K562 (cell line): Measurements from ENCODE around the gene CLIC5. TPM values are rescaled to one million over a fixed set of nuclear protein-coding genes. Genes with fewer than 3 reads are reported as not detected.
A peak's percentile ranks its signal among the peaks of the same experiment; 100 is the strongest.

Experiments
- ATAC-seq: fragments of 200-7000 bp; cut with Tn5 transposase; 3 replicates; pipeline ENCODE4 v1.9.1; 2020; ENCODE audit warnings: moderate library complexity
- BruUV-seq: library from RNA; stranded (reverse); fragments of 400-500 nt; replicated peaks from 2 replicates; lab custom pipeline; 2021; lab: Mats Ljungman, UMichigan
- CTCF ChIA-PET: fragments of 300-600 bp; formaldehyde crosslinking; extraction: SDS; loops from one replicate; lab custom pipeline; 2021; ENCODE audit warnings: low intra/inter-chr PET ratio; lab: Yijun Ruan, JAX
- POLR2A ChIA-PET: fragments of 300-600, 350-650 bp; sonication (Branson Sonifier 250); formaldehyde crosslinking; extraction: SDS; loops from one replicate; lab custom pipeline; 2021; ENCODE audit warnings: antibody characterized with exemption, inconsistent platforms; lab: Yijun Ruan, JAX
- DNase-seq, 4 experiments: peaks; one replicate each; pipeline versions ENCODE4 v3.0.0 to v3.0.0-alpha.2; 2011 to 2018; ENCODE audit warnings: low spot score in 3 of 4, mixed read lengths in 3 of 4; ENCODE audit errors: extremely low read depth in 1 of 4
- FAIRE-seq: peaks from 2 replicates; lab custom pipeline; 2011; peaks lifted over from hg19 to GRCh38; lab: Jason Lieb, UNC
- H2AFZ ChIP-seq: 2 replicates; pipeline ENCODE4 v1.6.0; 2011; ENCODE audit warnings: low read depth, low read length, control low read depth, inconsistent platforms
- H3K27ac ChIP-seq: fragments of 200-600 bp; 3 replicates; pipeline ENCODE4 v1.8.0; 2011; ENCODE audit warnings: low read depth, mild to moderate bottlenecking, control low read depth, inconsistent platforms, low read length, moderate library complexity, mixed read lengths; ENCODE audit errors: extremely low read depth
- H3K27me3 ChIP-seq, 2 experiments: fragments of 300-600 bp in 1 of 2; 2 replicates in 1 of 2; 3 replicates in 1 of 2; pipeline versions ENCODE4 v1.6.0 to v1.8.0; 2011; ENCODE audit warnings: inconsistent platforms in 2 of 2, low read length in 2 of 2, mild to moderate bottlenecking in 1 of 2, mixed read lengths in 1 of 2, moderate library complexity in 1 of 2; ENCODE audit not compliant: control insufficient read depth in 2 of 2, insufficient read depth in 2 of 2
- H3K36me3 ChIP-seq: fragments of 300-600 bp; 3 replicates; pipeline ENCODE4 v1.8.0; 2011; ENCODE audit warnings: mild to moderate bottlenecking, low read length, inconsistent platforms; ENCODE audit not compliant: control insufficient read depth, insufficient read depth
- H3K4me1 ChIP-seq, 2 experiments: fragments of 200-600 bp in 1 of 2; replicated peaks in 1 of 2; 2 replicates in 1 of 2; 3 replicates in 1 of 2; pipeline versions ENCODE4 v1.5.1 to v1.8.0; 2011; ENCODE audit warnings: inconsistent platforms in 2 of 2, low read length in 2 of 2, mild to moderate bottlenecking in 1 of 2, mixed read lengths in 1 of 2, moderate library complexity in 1 of 2; ENCODE audit not compliant: control insufficient read depth in 2 of 2, insufficient read depth in 2 of 2
- H3K4me2 ChIP-seq: 2 replicates; pipeline ENCODE4 v1.6.1; 2011; ENCODE audit warnings: low read length, control low read depth, inconsistent platforms, mixed read lengths; ENCODE audit not compliant: insufficient read depth
- H3K4me3 ChIP-seq: fragments of 200-600 bp; sonication (generic), shearing (Covaris generic); 2 replicates; pipeline ENCODE4 v1.5.1; 2016; ENCODE audit warnings: control low read depth, inconsistent platforms
- H3K79me2 ChIP-seq: fragments of 200-600 bp; 3 replicates; pipeline ENCODE4 v1.8.0; 2011; ENCODE audit warnings: low read length, inconsistent platforms; ENCODE audit not compliant: control insufficient read depth, insufficient read depth
- H3K9ac ChIP-seq, 2 experiments: 2 replicates each; pipeline versions ENCODE4 v1.6.0 to v1.6.1; 2011; ENCODE audit warnings: low read depth in 2 of 2, low read length in 2 of 2, control low read depth in 1 of 2, inconsistent platforms in 1 of 2, mild to moderate bottlenecking in 1 of 2, mixed read lengths in 1 of 2; ENCODE audit not compliant: insufficient read depth in 1 of 2
- H3K9me1 ChIP-seq: one replicate; pipeline ENCODE4 v1.6.0; 2011; ENCODE audit warnings: inconsistent platforms, mild to moderate bottlenecking, low read length, moderate library complexity; ENCODE audit not compliant: control insufficient read depth, insufficient read depth
- H3K9me3 ChIP-seq: replicated peaks from 2 replicates; pipeline ENCODE4 v1.5.1; 2011; ENCODE audit warnings: low read depth, low read length, inconsistent platforms; ENCODE audit not compliant: control insufficient read depth, insufficient read depth
- H4K20me1 ChIP-seq: replicated peaks from 2 replicates; pipeline ENCODE4 v1.6.1; 2011; ENCODE audit warnings: low read length, inconsistent platforms, mixed read lengths; ENCODE audit not compliant: control insufficient read depth, insufficient read depth
- FOXJ3 ChIP-seq: sonication (generic); formaldehyde crosslinking; IDR thresholded peaks from 2 replicates; pipeline ENCODE4 v1.4.0; 2020; ENCODE audit warnings: mild to moderate bottlenecking, missing genetic modification reagents
- NR3C1 ChIP-seq: sonication (generic); formaldehyde crosslinking; IDR thresholded peaks from 2 replicates; pipeline ENCODE4 v1.8.1; 2022; ENCODE audit warnings: missing genetic modification reagents
- PRDM10 ChIP-seq: fragments of 450-650 bp; IDR thresholded peaks from 2 replicates; pipeline ENCODE4 v1.6.1; 2018; ENCODE audit not compliant: partially characterized antibody
- WGBS: fragments of 100-300 bp; shearing (Covaris generic); methylation state at CpG from one replicate; pipeline ENCODE4 v1.1.6; 2016; ENCODE audit warnings: low coverage, mixed read lengths; ENCODE audit not compliant: insufficient coverage; ENCODE audit errors: missing lambda C conversion rate; 5-methylcytosine and 5-hydroxymethylcytosine counted together
- in situ Hi-C: fragments of 300-500 bp; cut with MboI; formaldehyde crosslinking; loops from 4 replicates; pipeline ENCODE4 v1.15.0; 2018; ENCODE audit warnings: inconsistent platforms, mixed read lengths
- intact Hi-C: fragments of 100-400 bp; cut with micrococcal nuclease; formaldehyde crosslinking; loops from 2 replicates; pipeline ENCODE4 v1.14.2; 2022
- polyA plus RNA-seq, 8 experiments: library from polyadenylated mRNA; depleted of rRNA in 4 of 8; stranded (reverse) in 5 of 8; unstranded in 3 of 8; fragments of >200 nt; fragmentation: Nextera tagmentation in 2 of 8; fragmentation: Illumina TruSeq in 1 of 8; extraction: Ambion mirVana in 2 of 8; extraction: Trizol in 1 of 8; gene quantifications; 2 replicates each; pipeline versions ENCODE4 v1.2.1 to v1.2.3, GENCODE V29; 2011 to 2014; ENCODE audit warnings: inconsistent platforms in 1 of 8, missing spikeins in 1 of 8
- total RNA-seq, 7 experiments: library from RNA; depleted of rRNA in 6 of 7; stranded (reverse); fragments of >200 nt in 6 of 7; fragmentation: Illumina TruSeq in 2 of 7; extraction: Trizol in 2 of 7; gene quantifications; 2 replicates each; pipeline versions ENCODE4 v1.2.1 to v1.2.3, GENCODE V29; 2011 to 2021; ENCODE audit warnings: low replicate concordance in 1 of 7
- TF ChIP-seq, protein P1 (sequence below): fragments of 250-450 bp; sonication (Bioruptor Pico); IDR thresholded peaks from 2 replicates; pipeline ENCODE4 v1.4.0; 2020; ENCODE audit warnings: borderline replicate concordance
- TF ChIP-seq, protein P2 (sequence below), 2 experiments: IDR thresholded peaks in 1 of 2; conservative IDR thresholded peaks in 1 of 2; 2 replicates each; pipeline ENCODE4 v1.6.1; 2016; ENCODE audit warnings: low read depth in 2 of 2, mild to moderate bottlenecking in 1 of 2, missing compliant biosample characterization in 1 of 2, missing genetic modification characterization in 1 of 2, moderate library complexity in 1 of 2

CLIC5 gene
- total and polyA plus RNA-seq, 9 of the 15 experiments (the other 6 are each of a cell fraction or from before 2014, with no cell fraction given), result 0.31 TPM; not detected in 8

GRCh38 chr6:45843848-45844521 lies 171.7 kb downstream of the CLIC5 start:
- H3K4me1 ChIP-seq, result no peaks in the 10 kb centered on the region; a peak in 1 of 5 replicates
- H4K20me1 ChIP-seq, result no peaks in the 10 kb centered on the region
- no peaks in the 10 kb centered on the region; the same call in 1 of the 2 replicates for H3K9me3 ChIP-seq
- peaks cover 0 to 9% of the 10 kb centered on the region in 2 experiments; a peak in 1 of 5 replicates for H3K27me3 ChIP-seq
- H3K9me1 ChIP-seq, result no peaks in the 10 kb centered on the region
- H3K79me2 ChIP-seq, result no peaks in the 10 kb centered on the region
- CTCF ChIA-PET, result no interaction called here
- FAIRE-seq, result no peak
- POLR2A ChIA-PET, result interaction anchor here (0.6 to 1.2 kb wide), 3 partner anchors 9 to 41 kb away, joined by 3 to 5 read pairs (median 4); no protein-coding TSS in a partner anchor
- no peak overlapping the region for H3K4me3 ChIP-seq
- WGBS, result 2% methylated on average over 8 of the region's 8 CpGs
- ATAC-seq, result no peak
- H3K9ac ChIP-seq, result no peak overlapping the region
- intact Hi-C loops (no loop called here), in situ Hi-C loops (no loop called here)
- H3K4me2 ChIP-seq, result no peak overlapping the region
- no peak overlapping the region for H2AFZ ChIP-seq
- no peaks in the 10 kb centered on the region for H3K36me3 ChIP-seq
- BruUV-seq, result no TSS peak
- DNase-seq, result no peak
- H3K27ac ChIP-seq, result no peak overlapping the region
- TF ChIP-seq PRDM10 (peak; percentile 27), NR3C1 (CRISPR knock-in tag) (no peak), FOXJ3 (CRISPR knock-in tag) (no peak)
- TF ChIP-seq, protein P1, sequence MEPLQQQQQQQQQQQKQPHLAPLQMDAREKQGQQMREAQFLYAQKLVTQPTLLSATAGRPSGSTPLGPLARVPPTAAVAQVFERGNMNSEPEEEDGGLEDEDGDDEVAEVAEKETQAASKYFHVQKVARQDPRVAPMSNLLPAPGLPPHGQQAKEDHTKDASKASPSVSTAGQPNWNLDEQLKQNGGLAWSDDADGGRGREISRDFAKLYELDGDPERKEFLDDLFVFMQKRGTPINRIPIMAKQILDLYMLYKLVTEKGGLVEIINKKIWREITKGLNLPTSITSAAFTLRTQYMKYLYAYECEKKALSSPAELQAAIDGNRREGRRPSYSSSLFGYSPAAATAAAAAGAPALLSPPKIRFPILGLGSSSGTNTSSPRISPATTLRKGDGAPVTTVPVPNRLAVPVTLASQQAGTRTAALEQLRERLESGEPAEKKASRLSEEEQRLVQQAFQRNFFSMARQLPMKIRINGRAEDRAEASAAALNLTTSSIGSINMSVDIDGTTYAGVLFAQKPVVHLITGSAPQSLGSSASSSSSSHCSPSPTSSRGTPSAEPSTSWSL, result no peak
- TF ChIP-seq, protein P2, sequence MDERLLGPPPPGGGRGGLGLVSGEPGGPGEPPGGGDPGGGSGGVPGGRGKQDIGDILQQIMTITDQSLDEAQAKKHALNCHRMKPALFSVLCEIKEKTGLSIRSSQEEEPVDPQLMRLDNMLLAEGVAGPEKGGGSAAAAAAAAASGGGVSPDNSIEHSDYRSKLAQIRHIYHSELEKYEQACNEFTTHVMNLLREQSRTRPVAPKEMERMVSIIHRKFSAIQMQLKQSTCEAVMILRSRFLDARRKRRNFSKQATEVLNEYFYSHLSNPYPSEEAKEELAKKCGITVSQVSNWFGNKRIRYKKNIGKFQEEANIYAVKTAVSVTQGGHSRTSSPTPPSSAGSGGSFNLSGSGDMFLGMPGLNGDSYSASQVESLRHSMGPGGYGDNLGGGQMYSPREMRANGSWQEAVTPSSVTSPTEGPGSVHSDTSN (CRISPR knock-in tag; IDR thresholded peaks at IDR 0.05; ENCODE audit: low read depth), result 0 out of 2 replicates have a peak, but pooled peaks have one; percentile 11
- TF ChIP-seq, protein P2 (tag; conservative IDR thresholded peaks at IDR 0.05; ENCODE audit: low read depth), result peak; percentile 82
